Keratinocyte (primary cell): ENCODE measurements around the gene OPHN1. TPM values are rescaled to one million over a fixed set of nuclear protein-coding genes. Genes with fewer than 3 reads are reported as not detected.

Source experiments
- DNase-seq: peaks from one replicate; pipeline ENCODE4 v3.0.0-alpha.2; 2011; ENCODE audit warnings: low read depth, missing footprints, low spot score
- FAIRE-seq: peaks from 2 replicates; lab custom pipeline; 2011; peaks lifted over from hg19 to GRCh38; lab: Jason Lieb, UNC
- H2AFZ ChIP-seq: 2 replicates; pipeline ENCODE4 v1.6.0; 2012; ENCODE audit warnings: low read length, control low read depth, inconsistent platforms; ENCODE audit not compliant: control insufficient read depth
- H3K27ac ChIP-seq: 2 replicates; pipeline ENCODE4 v1.5.1; 2011; ENCODE audit warnings: low read length; ENCODE audit not compliant: control insufficient read depth, insufficient read depth
- H3K27me3 ChIP-seq: 3 replicates; pipeline ENCODE4 v1.6.0; 2011; ENCODE audit warnings: low read length; ENCODE audit not compliant: control insufficient read depth, insufficient read depth; ENCODE audit errors: extremely low read depth
- H3K36me3 ChIP-seq, 2 experiments: 2 replicates in 1 of 2; 3 replicates in 1 of 2; pipeline ENCODE4 v1.5.1; 2011; ENCODE audit warnings: low read length in 2 of 2, mild to moderate bottlenecking in 1 of 2; ENCODE audit not compliant: control insufficient read depth in 2 of 2, insufficient read depth in 2 of 2; ENCODE audit errors: extremely low read depth in 1 of 2
- H3K4me1 ChIP-seq: 3 replicates; pipeline ENCODE4 v1.5.1; 2011; ENCODE audit warnings: low read length; ENCODE audit not compliant: control insufficient read depth, insufficient read depth; ENCODE audit errors: extremely low read depth
- H3K4me2 ChIP-seq: 3 replicates; pipeline ENCODE4 v1.6.0; 2011; ENCODE audit warnings: low read depth, low read length; ENCODE audit not compliant: control insufficient read depth, insufficient read depth; ENCODE audit errors: extremely low read depth
- H3K4me3 ChIP-seq, 3 experiments: fragments of 200-600 bp in 1 of 3; sonication (generic) in 1 of 3; 2 replicates in 2 of 3; 3 replicates in 1 of 3; pipeline ENCODE4 v1.5.1; 2011 to 2016; ENCODE audit warnings: low read length in 3 of 3, mild to moderate bottlenecking in 3 of 3, control low read depth in 2 of 3, inconsistent platforms in 1 of 3, low read depth in 1 of 3, mixed read lengths in 1 of 3, mixed run types in 1 of 3, moderate library complexity in 1 of 3; ENCODE audit not compliant: control insufficient read depth in 2 of 3, insufficient read depth in 2 of 3; ENCODE audit errors: extremely low read depth in 1 of 3
- H3K79me2 ChIP-seq: 2 replicates; pipeline ENCODE4 v1.6.0; 2012; ENCODE audit warnings: low read length; ENCODE audit not compliant: control insufficient read depth, insufficient read depth
- H3K9ac ChIP-seq: 3 replicates; pipeline ENCODE4 v1.6.0; 2011; ENCODE audit warnings: low read length; ENCODE audit not compliant: control insufficient read depth, insufficient read depth; ENCODE audit errors: extremely low read depth
- H3K9me1 ChIP-seq: 3 replicates; pipeline ENCODE4 v1.6.0; 2011; ENCODE audit warnings: low read length; ENCODE audit not compliant: control insufficient read depth, insufficient read depth; ENCODE audit errors: extremely low read depth
- H3K9me3 ChIP-seq: 2 replicates; pipeline ENCODE4 v1.5.1; 2012; ENCODE audit warnings: low read depth, low read length; ENCODE audit not compliant: control insufficient read depth
- H4K20me1 ChIP-seq: 3 replicates; pipeline ENCODE4 v1.6.0; 2011; ENCODE audit warnings: low read length; ENCODE audit not compliant: control insufficient read depth, insufficient read depth; ENCODE audit errors: extremely low read depth
- CTCF ChIP-seq, 3 experiments: IDR thresholded peaks in 1 of 3; conservative IDR thresholded peaks in 1 of 3; optimal IDR thresholded peaks in 1 of 3; 2 replicates in 2 of 3; 3 replicates in 1 of 3; pipeline versions ENCODE3 to v1.5.1; 2011; ENCODE audit warnings: low read length in 3 of 3, mild to moderate bottlenecking in 3 of 3, moderate library complexity in 2 of 3, control low read depth in 1 of 3, inconsistent platforms in 1 of 3; ENCODE audit not compliant: insufficient read depth in 2 of 3; ENCODE audit errors: extremely low read depth in 1 of 3
- EZH2 ChIP-seq: IDR thresholded peaks from one replicate; pipeline ENCODE4 v1.6.1; 2012; ENCODE audit warnings: inconsistent platforms, mild to moderate bottlenecking, low read length, moderate library complexity
- dilution Hi-C: fragments of 300-500 bp; cut with MboI; formaldehyde crosslinking; loops from one replicate; pipeline ENCODE4 v1.7.0; 2020; ENCODE audit warnings: low sequenced_read_pairs; ENCODE audit not compliant: extremely low pct_ligation_motif_present
- polyA plus RNA-seq, 5 experiments: library from polyadenylated mRNA; depleted of rRNA in 3 of 5; stranded (reverse) in 3 of 5; stranded (forward) in 1 of 5; unstranded in 1 of 5; fragments of >200 nt; gene quantifications; 1 replicate in 1 of 5; 2 replicates in 3 of 5; 3 replicates in 1 of 5; pipeline versions ENCODE4 v1.2.1 to v1.2.3, GENCODE V29; 2011 to 2012; ENCODE audit warnings: missing spikeins in 2 of 5, low read depth in 1 of 5, low replicate concordance in 1 of 5

The OPHN1 gene
- polyA plus RNA-seq, 1 donor (not counting 4 experiments of a cell fraction or from before 2014, with no cell fraction given): 3.1 TPM

- H3K4me2 ChIP-seq: no peak overlapping the region
- no peak overlapping the region for H2AFZ ChIP-seq
- H3K27me3 ChIP-seq: no peaks in the 10 kb centered on the region
- H3K9me1 ChIP-seq: no peaks in the 10 kb centered on the region
- no peak for TF ChIP-seq EZH2
- H3K4me3 ChIP-seq: no peak overlapping the region
- H4K20me1 ChIP-seq: no peaks in the 10 kb centered on the region
- no peaks in the 10 kb centered on the region for H3K36me3 ChIP-seq
- no peak for FAIRE-seq
- dilution Hi-C loops: no loop called here
- H3K79me2 ChIP-seq: peaks cover 4% of the 10 kb centered on the region
- DNase-seq: no peak
- peaks cover 4% of the 10 kb centered on the region for H3K4me1 ChIP-seq
- no peak overlapping the region for H3K27ac ChIP-seq
- H3K9ac ChIP-seq: no peak overlapping the region
- no peaks in the 10 kb centered on the region for H3K9me3 ChIP-seq
Observed at GRCh38 chrX:68420559-68420958, 12.7 kb downstream of the OPHN1 start.

DNA sequence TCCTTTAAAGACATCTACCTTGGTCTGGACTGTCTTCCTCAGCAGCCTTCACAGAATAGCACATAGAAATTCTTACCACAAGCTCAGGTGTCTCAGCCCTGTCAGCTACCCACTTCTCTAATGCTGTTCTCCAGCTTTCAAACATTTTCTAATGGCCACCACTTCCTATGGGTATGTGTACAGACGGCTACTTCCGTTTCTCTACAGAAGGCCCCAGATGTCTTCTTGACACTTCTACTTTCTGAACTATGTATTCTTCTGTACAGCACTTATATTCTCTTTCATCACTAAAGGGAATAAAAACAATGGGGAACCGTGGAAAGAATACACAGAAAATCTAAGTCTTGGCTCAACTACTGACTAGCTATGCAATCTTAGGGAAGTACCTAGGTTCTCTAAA lies 13.3 kb downstream of the OPHN1 start:
- no peak for TF ChIP-seq EZH2
- no peak for TF ChIP-seq CTCF (optimal IDR thresholded peaks at IDR 0.05 in 1 of 3, IDR thresholded peaks at IDR 0.05 in 1 of 3, conservative IDR thresholded peaks at IDR 0.05 in 1 of 3; ENCODE audit: extremely low read depth in 1 of 3, insufficient read depth in 2 of 3, low read length in 3 of 3)
- Histone ChIP-seq H3K9me3 (no peaks in the 10 kb centered on the region), H3K79me2 (peaks cover 4% of the 10 kb centered on the region), H3K4me1 (peaks cover 4% of the 10 kb centered on the region), H3K9ac (no peak overlapping the region), H3K4me3 (no peak overlapping the region), H3K27me3 (no peaks in the 10 kb centered on the region), H3K27ac (no peak overlapping the region), H4K20me1 (no peaks in the 10 kb centered on the region), H3K4me2 (no peak overlapping the region), H2AFZ (no peak overlapping the region), H3K9me1 (no peaks in the 10 kb centered on the region), H3K36me3 (no peaks in the 10 kb centered on the region)
- FAIRE-seq: no peak
- dilution Hi-C loops: no loop called here
- no peak for DNase-seq

DNA sequence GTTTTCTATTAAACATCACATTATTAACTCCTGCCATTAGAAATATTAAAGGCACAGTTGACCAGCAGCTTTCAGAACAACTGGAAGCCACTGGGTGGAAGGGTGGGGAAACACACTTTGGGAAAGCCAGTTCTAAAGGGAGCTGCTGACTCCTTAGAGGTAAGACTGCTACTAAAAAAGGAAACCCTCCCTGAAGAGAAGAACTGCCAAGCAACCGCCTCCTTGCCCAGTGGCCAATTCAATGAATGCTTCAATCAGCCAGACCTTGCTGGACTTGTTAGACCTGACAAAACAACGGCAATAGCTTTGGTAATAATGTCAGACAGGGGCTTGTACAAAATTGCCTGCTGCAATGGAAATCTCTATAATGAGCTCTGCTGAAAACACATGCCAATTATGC lies 15.6 kb downstream of the OPHN1 start:
- H3K9ac ChIP-seq: no peak overlapping the region
- H3K27me3 ChIP-seq: no peaks in the 10 kb centered on the region
- H3K27ac ChIP-seq: no peak overlapping the region
- no peaks in the 10 kb centered on the region for H4K20me1 ChIP-seq
- no peak overlapping the region for H3K4me3 ChIP-seq
- H3K79me2 ChIP-seq: peaks cover 4% of the 10 kb centered on the region
- FAIRE-seq (no peak), DNase-seq (no peak)
- peaks cover 4% of the 10 kb centered on the region for H3K4me1 ChIP-seq
- no peaks in the 10 kb centered on the region for H3K9me1 ChIP-seq
- no peak for TF ChIP-seq EZH2
- TF ChIP-seq CTCF (optimal IDR thresholded peaks at IDR 0.05 in 1 of 3, IDR thresholded peaks at IDR 0.05 in 1 of 3, conservative IDR thresholded peaks at IDR 0.05 in 1 of 3; ENCODE audit: extremely low read depth in 1 of 3, insufficient read depth in 2 of 3, low read length in 3 of 3): no peak
- dilution Hi-C loops: no loop called here
- H2AFZ ChIP-seq: no peak overlapping the region
- H3K9me3 ChIP-seq: no peaks in the 10 kb centered on the region
- H3K4me2 ChIP-seq: no peak overlapping the region
- H3K36me3 ChIP-seq: no peaks in the 10 kb centered on the region
